ENCODE data around the gene CACNA1C. TPM values are rescaled to one million over a fixed set of nuclear protein-coding genes. Genes with fewer than 3 reads are reported as not detected.

CACNA1C gene
- total RNA-seq, 1 donor from 2014 or later: 102 TPM

- Histone ChIP-seq H3K4me3 (no peak overlapping the region), H3K27me3 (no peaks in the 10 kb centered on the region), H3K27ac (no peak overlapping the region), H3K4me1 (no peaks in the 10 kb centered on the region), H3K36me3 (peaks cover 17 to 55% of the 10 kb centered on the region in 2 donors), H3K9me3 (no peaks in the 10 kb centered on the region)
- no peak for DNase-seq (ENCODE audit: low spot score in 2 of 2)
- TF ChIP-seq, protein P1, sequence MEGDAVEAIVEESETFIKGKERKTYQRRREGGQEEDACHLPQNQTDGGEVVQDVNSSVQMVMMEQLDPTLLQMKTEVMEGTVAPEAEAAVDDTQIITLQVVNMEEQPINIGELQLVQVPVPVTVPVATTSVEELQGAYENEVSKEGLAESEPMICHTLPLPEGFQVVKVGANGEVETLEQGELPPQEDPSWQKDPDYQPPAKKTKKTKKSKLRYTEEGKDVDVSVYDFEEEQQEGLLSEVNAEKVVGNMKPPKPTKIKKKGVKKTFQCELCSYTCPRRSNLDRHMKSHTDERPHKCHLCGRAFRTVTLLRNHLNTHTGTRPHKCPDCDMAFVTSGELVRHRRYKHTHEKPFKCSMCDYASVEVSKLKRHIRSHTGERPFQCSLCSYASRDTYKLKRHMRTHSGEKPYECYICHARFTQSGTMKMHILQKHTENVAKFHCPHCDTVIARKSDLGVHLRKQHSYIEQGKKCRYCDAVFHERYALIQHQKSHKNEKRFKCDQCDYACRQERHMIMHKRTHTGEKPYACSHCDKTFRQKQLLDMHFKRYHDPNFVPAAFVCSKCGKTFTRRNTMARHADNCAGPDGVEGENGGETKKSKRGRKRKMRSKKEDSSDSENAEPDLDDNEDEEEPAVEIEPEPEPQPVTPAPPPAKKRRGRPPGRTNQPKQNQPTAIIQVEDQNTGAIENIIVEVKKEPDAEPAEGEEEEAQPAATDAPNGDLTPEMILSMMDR (IDR thresholded peaks at IDR 0.05): no peak
- intact Hi-C loops (cut with DNase I): no loop called here
Measured at GRCh38 chr12:2501464-2502191, 448.8 kb downstream of the CACNA1C start.

GRCh38 chr12:2503036-2503435 lies 450.2 kb downstream of the CACNA1C start:
- intact Hi-C loops (cut with DNase I): no loop called here
- H3K36me3 ChIP-seq: peaks cover 20 to 47% of the 10 kb centered on the region in 2 donors

GRCh38 chr12:2503762-2504161 lies 451.0 kb downstream of the CACNA1C start:
- no peak for DNase-seq (ENCODE audit: low spot score in 2 of 2)
- intact Hi-C loops (cut with DNase I): no loop called here
- Histone ChIP-seq H3K9me3 (no peaks in the 10 kb centered on the region), H3K27me3 (no peaks in the 10 kb centered on the region), H3K4me1 (no peaks in the 10 kb centered on the region), H3K27ac (no peak overlapping the region), H3K4me3 (no peak overlapping the region), H3K36me3 (peaks cover 20 to 44% of the 10 kb centered on the region in 2 donors)
- TF ChIP-seq, protein P1 (IDR thresholded peaks at IDR 0.05): no peak

More at GRCh38 chr12:2503036-2503435, 450.2 kb downstream of the CACNA1C start:
- Histone ChIP-seq H3K9me3 (no peaks in the 10 kb centered on the region), H3K27ac (no peak overlapping the region), H3K4me3 (no peak overlapping the region), H3K4me1 (no peaks in the 10 kb centered on the region), H3K27me3 (no peaks in the 10 kb centered on the region)
- TF ChIP-seq, protein P1 (IDR thresholded peaks at IDR 0.05): no peak
- DNase-seq (ENCODE audit: low spot score in 2 of 2): no peak

GRCh38 chr12:2504577-2504976 lies 451.8 kb downstream of the CACNA1C start:
- Histone ChIP-seq H3K4me3 (no peak overlapping the region), H3K27me3 (no peaks in the 10 kb centered on the region), H3K36me3 (peaks cover 18 to 38% of the 10 kb centered on the region in 2 donors), H3K9me3 (no peaks in the 10 kb centered on the region), H3K4me1 (no peaks in the 10 kb centered on the region), H3K27ac (no peak overlapping the region)
- TF ChIP-seq, protein P1 (IDR thresholded peaks at IDR 0.05): no peak
- intact Hi-C loops (cut with DNase I): no loop called here
- no peak for DNase-seq (ENCODE audit: low spot score in 2 of 2)

- Histone ChIP-seq H3K27ac (no peak overlapping the region), H3K9me3 (no peaks in the 10 kb centered on the region), H3K36me3 (peaks cover 12 to 27% of the 10 kb centered on the region in 2 donors), H3K4me1 (no peaks in the 10 kb centered on the region), H3K27me3 (no peaks in the 10 kb centered on the region), H3K4me3 (no peak overlapping the region)
- no peak for DNase-seq (ENCODE audit: low spot score in 2 of 2)
- intact Hi-C loops (cut with DNase I): no loop called here
- TF ChIP-seq, protein P1 (IDR thresholded peaks at IDR 0.05): no peak
Measured at GRCh38 chr12:2507814-2508213, 455.0 kb downstream of the CACNA1C start.
